Activated B cell treated with CpG ODN at 0.5 μM for 24 hours (primary cell): ENCODE results near the gene SMIM41. TPM values are rescaled to one million over a fixed set of nuclear protein-coding genes. Genes with fewer than 3 reads are reported as not detected.

ENCODE experiments used
- ATAC-seq: fragments of 200-7000 bp; cut with Tn5 transposase; one replicate; pipeline ENCODE4 v1.10.0; 2021; ENCODE audit warnings: low read depth, mild to moderate bottlenecking, moderate library complexity
- CTCF ChIA-PET: fragments of 350-600 bp; sonication (Branson Sonifier 250); formaldehyde crosslinking; loops from one replicate; lab custom pipeline; 2021; ENCODE audit warnings: antibody characterized with exemption; lab: Charles Lee
- POLR2A ChIA-PET: fragments of 350-600 bp; sonication (Branson Sonifier 250); formaldehyde crosslinking; loops from one replicate; lab custom pipeline; 2021; ENCODE audit warnings: antibody characterized with exemption; lab: Charles Lee
- DNase-seq: peaks from one replicate; pipeline ENCODE4 v3.0.0; 2022
- H3K27ac Mint-ChIP-seq: one replicate; pipeline ENCODE4 v1.8.0; 2020; ENCODE audit warnings: mixed read lengths
- H3K27me3 Mint-ChIP-seq: one replicate; pipeline ENCODE4 v1.8.0; 2021; ENCODE audit warnings: mixed read lengths
- H3K36me3 Mint-ChIP-seq: one replicate; pipeline ENCODE4 v1.8.0; 2021; ENCODE audit warnings: low read depth, mixed read lengths
- H3K4me1 Mint-ChIP-seq: one replicate; pipeline ENCODE4 v1.8.0; 2021; ENCODE audit warnings: mixed read lengths
- H3K4me3 Mint-ChIP-seq: one replicate; pipeline ENCODE4 v1.8.0; 2020; ENCODE audit warnings: mild to moderate bottlenecking, mixed read lengths
- H3K9me3 Mint-ChIP-seq: one replicate; pipeline ENCODE4 v1.8.0; 2020; ENCODE audit warnings: mixed read lengths
- intact Hi-C: fragments of 100-400 bp; cut with micrococcal nuclease; formaldehyde crosslinking; loops from one replicate; pipeline ENCODE4 v1.15.1; 2024
- total RNA-seq: library from RNA; stranded (reverse); gene quantifications from 2 replicates; pipeline ENCODE4 v1.2.3, GENCODE V29; 2022
- TF ChIP-seq, protein P1 (sequence below): fragments of 200-600 bp; IDR thresholded peaks from one replicate; pipeline ENCODE4 v1.8.0; 2022; ENCODE audit warnings: antibody characterized with exemption, mild to moderate bottlenecking

SMIM41 gene
- total RNA-seq, 1 donor from 2014 or later, result not detected

- Mint-ChIP-seq H3K9me3 (no peaks in the 10 kb centered on the region), H3K27ac (no peak overlapping the region), H3K27me3 (peaks cover 6% of the 10 kb centered on the region), H3K4me3 (no peak overlapping the region), H3K4me1 (peaks cover 56% of the 10 kb centered on the region), H3K36me3 (no peaks in the 10 kb centered on the region)
- TF ChIP-seq, protein P1, sequence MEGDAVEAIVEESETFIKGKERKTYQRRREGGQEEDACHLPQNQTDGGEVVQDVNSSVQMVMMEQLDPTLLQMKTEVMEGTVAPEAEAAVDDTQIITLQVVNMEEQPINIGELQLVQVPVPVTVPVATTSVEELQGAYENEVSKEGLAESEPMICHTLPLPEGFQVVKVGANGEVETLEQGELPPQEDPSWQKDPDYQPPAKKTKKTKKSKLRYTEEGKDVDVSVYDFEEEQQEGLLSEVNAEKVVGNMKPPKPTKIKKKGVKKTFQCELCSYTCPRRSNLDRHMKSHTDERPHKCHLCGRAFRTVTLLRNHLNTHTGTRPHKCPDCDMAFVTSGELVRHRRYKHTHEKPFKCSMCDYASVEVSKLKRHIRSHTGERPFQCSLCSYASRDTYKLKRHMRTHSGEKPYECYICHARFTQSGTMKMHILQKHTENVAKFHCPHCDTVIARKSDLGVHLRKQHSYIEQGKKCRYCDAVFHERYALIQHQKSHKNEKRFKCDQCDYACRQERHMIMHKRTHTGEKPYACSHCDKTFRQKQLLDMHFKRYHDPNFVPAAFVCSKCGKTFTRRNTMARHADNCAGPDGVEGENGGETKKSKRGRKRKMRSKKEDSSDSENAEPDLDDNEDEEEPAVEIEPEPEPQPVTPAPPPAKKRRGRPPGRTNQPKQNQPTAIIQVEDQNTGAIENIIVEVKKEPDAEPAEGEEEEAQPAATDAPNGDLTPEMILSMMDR, result no peak
- DNase-seq (no peak), ATAC-seq (no peak)
- intact Hi-C loops, result no loop called here
- ChIA-PET POLR2A (interaction anchor here (0.7 kb wide), 1 partner anchor 70 kb away, joined by 3 read pairs; the partner anchor contains the start of gene NR4A1), CTCF (interaction anchor here (0.8 to 6.0 kb wide), 13 partner anchors 16 to 128 kb away, joined by 3 to 67 read pairs (median 5); no protein-coding TSS in a partner anchor)
Measured at GRCh38 chr12:52120951-52121823, 41.7 kb downstream of the SMIM41 start.

GRCh38 chr12:52121824-52122539, 42.5 kb downstream of the SMIM41 start:
- Mint-ChIP-seq H3K27me3 (peaks cover 11% of the 10 kb centered on the region), H3K4me3 (no peak overlapping the region), H3K4me1 (peaks cover 48% of the 10 kb centered on the region), H3K9me3 (no peaks in the 10 kb centered on the region), H3K36me3 (no peaks in the 10 kb centered on the region), H3K27ac (no peak overlapping the region)
- TF ChIP-seq, protein P1, result no peak
- no peak for ATAC-seq
- intact Hi-C loops, result loop anchor here (1.0 kb wide), 3 partner anchors 39 to 129 kb away; no protein-coding TSS in a partner anchor
- ChIA-PET CTCF (interaction anchor here (0.8 to 6.0 kb wide), 13 partner anchors 17 to 129 kb away, joined by 3 to 67 read pairs (median 5); no protein-coding TSS in a partner anchor), POLR2A (interaction anchor here (0.7 kb wide), 1 partner anchor 71 kb away, joined by 3 read pairs; the partner anchor contains the start of gene NR4A1)
- DNase-seq, result peak; percentile 56

DNA sequence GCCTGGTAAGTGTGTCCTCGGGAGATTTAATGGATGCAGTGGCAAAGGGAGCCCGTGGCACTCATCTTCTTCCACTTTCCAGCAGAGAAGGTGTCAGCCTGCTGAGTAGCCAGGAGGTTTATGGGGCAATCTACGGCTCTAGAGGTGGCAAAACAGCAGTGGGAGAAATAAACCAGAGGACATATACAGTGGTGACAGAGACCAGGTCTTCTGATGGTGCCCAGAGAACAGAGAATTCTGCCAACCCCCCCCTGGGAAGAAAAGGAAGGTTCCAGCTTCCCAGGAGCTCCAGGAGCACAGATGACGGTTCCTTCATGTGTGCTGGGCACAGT, 43.0 kb downstream of the SMIM41 start:
- H3K9me3 Mint-ChIP-seq, result no peaks in the 10 kb centered on the region
- ChIA-PET POLR2A (no interaction called here), CTCF (interaction anchor here (1.4 to 6.0 kb wide), 3 partner anchors 38 to 96 kb away, joined by 3 to 67 read pairs (median 6); no protein-coding TSS in a partner anchor)
- H3K4me3 Mint-ChIP-seq, result no peak overlapping the region
- H3K27me3 Mint-ChIP-seq, result peaks cover 14% of the 10 kb centered on the region
- TF ChIP-seq, protein P1, result no peak
- intact Hi-C loops, result loop anchor here (1.0 kb wide), 3 partner anchors 39 to 129 kb away; no protein-coding TSS in a partner anchor
- no peak for ATAC-seq
- H3K36me3 Mint-ChIP-seq, result no peaks in the 10 kb centered on the region
- H3K27ac Mint-ChIP-seq, result no peak overlapping the region
- no peak for DNase-seq
- peaks cover 43% of the 10 kb centered on the region for H3K4me1 Mint-ChIP-seq

- Mint-ChIP-seq H3K4me1 (peaks cover 39% of the 10 kb centered on the region), H3K36me3 (no peaks in the 10 kb centered on the region), H3K4me3 (no peak overlapping the region), H3K27me3 (peaks cover 14% of the 10 kb centered on the region), H3K9me3 (no peaks in the 10 kb centered on the region), H3K27ac (no peak overlapping the region)
- DNase-seq (no peak), ATAC-seq (no peak)
- CTCF ChIA-PET, result interaction anchor here (1.1 to 6.0 kb wide), 3 partner anchors 41 to 118 kb away, joined by 3 to 67 read pairs (median 6); no protein-coding TSS in a partner anchor
- TF ChIP-seq, protein P1, result no peak
- intact Hi-C loops, result loop anchor here (1.0 kb wide), 3 partner anchors 40 to 130 kb away; no protein-coding TSS in a partner anchor
- POLR2A ChIA-PET, result interaction anchor here (0.7 kb wide), 1 partner anchor 186 kb away, joined by 4 read pairs; no protein-coding TSS in a partner anchor
Measured at GRCh38 chr12:52122904-52123303, 43.4 kb downstream of the SMIM41 start.
